PC-3 (cell line): ENCODE results near the gene TMEM39A.

Source experiments
- EZH2 ChIP-seq: fragments of 300-600 bp; sonication (generic); IDR thresholded peaks from one replicate; pipeline ENCODE4 v1.6.1; 2017; ENCODE audit warnings: antibody characterized with exemption, mild to moderate bottlenecking, low read length; ENCODE audit not compliant: unreplicated experiment
- EZH2phosphoT487 ChIP-seq: fragments of 300-600 bp; sonication (generic); IDR thresholded peaks from 2 replicates; pipeline ENCODE4 v1.6.1; 2018; ENCODE audit warnings: mild to moderate bottlenecking, antibody characterized with exemption, low read length, borderline replicate concordance
- TF ChIP-seq, protein P1 (sequence below): fragments of 300-600 bp; sonication (generic); conservative IDR thresholded peaks from 2 replicates; pipeline ENCODE4 v1.5.1; 2017; ENCODE audit warnings: antibody characterized with exemption, low read depth, mild to moderate bottlenecking, low read length

DNA sequence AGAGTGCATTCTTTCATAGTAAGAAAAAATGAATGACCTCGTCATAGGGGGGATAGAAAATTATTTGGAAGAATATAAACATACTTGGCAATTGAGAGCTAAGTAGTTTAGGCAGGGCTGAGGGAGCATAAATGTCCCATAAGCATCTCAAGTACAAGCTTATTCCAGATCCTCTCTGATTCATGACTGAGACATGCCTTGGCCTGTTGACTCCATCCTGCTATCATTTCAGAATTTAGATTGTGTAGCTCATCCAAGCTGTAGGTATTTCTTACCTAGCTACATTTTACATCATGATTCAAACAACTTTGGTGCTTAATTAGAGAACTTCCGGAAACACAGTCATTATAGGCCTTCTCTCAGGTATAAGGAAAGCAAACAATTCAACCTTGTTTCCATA is 17.7 kb upstream of the TMEM39A start:
- TF ChIP-seq, protein P1, sequence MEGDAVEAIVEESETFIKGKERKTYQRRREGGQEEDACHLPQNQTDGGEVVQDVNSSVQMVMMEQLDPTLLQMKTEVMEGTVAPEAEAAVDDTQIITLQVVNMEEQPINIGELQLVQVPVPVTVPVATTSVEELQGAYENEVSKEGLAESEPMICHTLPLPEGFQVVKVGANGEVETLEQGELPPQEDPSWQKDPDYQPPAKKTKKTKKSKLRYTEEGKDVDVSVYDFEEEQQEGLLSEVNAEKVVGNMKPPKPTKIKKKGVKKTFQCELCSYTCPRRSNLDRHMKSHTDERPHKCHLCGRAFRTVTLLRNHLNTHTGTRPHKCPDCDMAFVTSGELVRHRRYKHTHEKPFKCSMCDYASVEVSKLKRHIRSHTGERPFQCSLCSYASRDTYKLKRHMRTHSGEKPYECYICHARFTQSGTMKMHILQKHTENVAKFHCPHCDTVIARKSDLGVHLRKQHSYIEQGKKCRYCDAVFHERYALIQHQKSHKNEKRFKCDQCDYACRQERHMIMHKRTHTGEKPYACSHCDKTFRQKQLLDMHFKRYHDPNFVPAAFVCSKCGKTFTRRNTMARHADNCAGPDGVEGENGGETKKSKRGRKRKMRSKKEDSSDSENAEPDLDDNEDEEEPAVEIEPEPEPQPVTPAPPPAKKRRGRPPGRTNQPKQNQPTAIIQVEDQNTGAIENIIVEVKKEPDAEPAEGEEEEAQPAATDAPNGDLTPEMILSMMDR, result no peak
- TF ChIP-seq EZH2 (no peak), EZH2phosphoT487 (no peak)
